Mammary epithelial cell (primary cell): ENCODE measurements around the gene ENAM.

Experiments
- EZH2 ChIP-seq: IDR thresholded peaks from 2 replicates; pipeline ENCODE4 v1.6.1; 2012; ENCODE audit warnings: low read length, inconsistent platforms, borderline replicate concordance
- TF ChIP-seq, protein P1 (sequence below), 2 donors: IDR thresholded peaks in 1 of 2; conservative IDR thresholded peaks in 1 of 2; 2 replicates each; pipeline ENCODE4 v1.5.1; 2011 to 2012; ENCODE audit warnings: inconsistent platforms in 2 of 2, low read length in 2 of 2, mild to moderate bottlenecking in 2 of 2, control low read depth in 1 of 2, low read depth in 1 of 2; ENCODE audit not compliant: insufficient read depth in 1 of 2; ENCODE audit errors: extremely low read depth in 1 of 2

DNA sequence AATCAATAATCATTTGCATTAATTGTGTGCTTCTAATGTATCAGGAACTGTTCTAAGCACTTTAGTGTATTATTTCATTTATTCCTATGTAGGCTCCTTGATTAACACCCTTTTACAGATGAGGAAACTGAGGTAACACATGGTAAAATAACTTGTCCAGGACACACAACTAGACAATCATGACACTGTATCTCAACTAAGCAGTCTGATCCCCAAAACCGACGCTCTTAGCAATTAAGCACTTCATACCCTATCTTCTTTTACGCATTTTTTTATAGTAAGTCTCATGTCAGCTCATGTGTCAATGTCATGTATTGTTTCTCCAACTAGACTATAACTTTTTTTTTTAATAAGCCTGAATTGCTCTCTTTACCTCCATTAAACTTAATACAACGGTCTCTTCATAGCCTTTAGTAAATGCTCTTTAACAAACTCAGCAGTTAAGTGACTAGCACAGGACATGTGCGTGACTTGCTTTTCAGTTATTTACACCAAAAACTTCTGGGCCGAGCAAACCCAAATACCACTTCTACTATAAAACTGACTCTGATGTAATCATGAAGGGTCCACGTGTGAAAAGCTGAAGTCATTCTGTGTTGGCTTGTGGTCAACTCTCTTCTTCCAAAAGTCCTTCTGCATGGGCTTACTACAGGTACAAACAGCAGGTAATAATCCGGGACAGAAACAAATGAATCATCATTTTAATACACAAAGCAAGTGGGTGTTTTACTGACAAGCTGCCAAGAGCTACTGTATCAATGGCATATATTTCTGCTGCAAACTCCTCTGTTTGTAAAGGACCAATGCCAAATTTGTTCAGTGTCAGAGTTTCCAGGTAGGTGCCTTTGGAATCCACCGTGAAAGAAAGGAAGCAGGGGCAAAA, 44.4 kb upstream of the ENAM start:
- TF ChIP-seq, protein P1, sequence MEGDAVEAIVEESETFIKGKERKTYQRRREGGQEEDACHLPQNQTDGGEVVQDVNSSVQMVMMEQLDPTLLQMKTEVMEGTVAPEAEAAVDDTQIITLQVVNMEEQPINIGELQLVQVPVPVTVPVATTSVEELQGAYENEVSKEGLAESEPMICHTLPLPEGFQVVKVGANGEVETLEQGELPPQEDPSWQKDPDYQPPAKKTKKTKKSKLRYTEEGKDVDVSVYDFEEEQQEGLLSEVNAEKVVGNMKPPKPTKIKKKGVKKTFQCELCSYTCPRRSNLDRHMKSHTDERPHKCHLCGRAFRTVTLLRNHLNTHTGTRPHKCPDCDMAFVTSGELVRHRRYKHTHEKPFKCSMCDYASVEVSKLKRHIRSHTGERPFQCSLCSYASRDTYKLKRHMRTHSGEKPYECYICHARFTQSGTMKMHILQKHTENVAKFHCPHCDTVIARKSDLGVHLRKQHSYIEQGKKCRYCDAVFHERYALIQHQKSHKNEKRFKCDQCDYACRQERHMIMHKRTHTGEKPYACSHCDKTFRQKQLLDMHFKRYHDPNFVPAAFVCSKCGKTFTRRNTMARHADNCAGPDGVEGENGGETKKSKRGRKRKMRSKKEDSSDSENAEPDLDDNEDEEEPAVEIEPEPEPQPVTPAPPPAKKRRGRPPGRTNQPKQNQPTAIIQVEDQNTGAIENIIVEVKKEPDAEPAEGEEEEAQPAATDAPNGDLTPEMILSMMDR (conservative IDR thresholded peaks at IDR 0.05 in 1 of 2, IDR thresholded peaks at IDR 0.05 in 1 of 2; ENCODE audit: extremely low read depth in 1 of 2, insufficient read depth in 1 of 2, low read depth in 1 of 2, low read length in 2 of 2): no peak
- no peak for TF ChIP-seq EZH2
